OCI-LY1 (cell line): Measurements from ENCODE around the gene FLRT1.

Experiments used
- H2AFZ ChIP-seq: fragments of 200-600 bp; sonication (generic), shearing (Covaris generic); 2 replicates; pipeline ENCODE4 v1.6.0; 2014; ENCODE audit warnings: antibody characterized with exemption, mild to moderate bottlenecking, low read length
- H3F3A ChIP-seq: fragments of 200-600 bp; sonication (generic), shearing (Covaris generic); 2 replicates; pipeline ENCODE4 v1.6.0; 2014; ENCODE audit warnings: mild to moderate bottlenecking, antibody characterized with exemption, low read length, moderate library complexity; ENCODE audit not compliant: insufficient read depth
- H3K27ac ChIP-seq: fragments of 200-600 bp; sonication (generic); 2 replicates; pipeline ENCODE4 v1.5.1; 2014; ENCODE audit warnings: low read length, mixed run types, mild to moderate bottlenecking, low read depth; ENCODE audit not compliant: poor library complexity, severe bottlenecking
- H3K27me3 ChIP-seq: fragments of 200-600 bp; sonication (generic); 2 replicates; pipeline ENCODE4 v1.6.0; 2014; ENCODE audit warnings: antibody characterized with exemption, mild to moderate bottlenecking, low read length, moderate library complexity; ENCODE audit not compliant: insufficient read depth
- H3K36me3 ChIP-seq: fragments of 200-600 bp; sonication (generic); 2 replicates; pipeline ENCODE4 v1.6.1; 2014; ENCODE audit warnings: mild to moderate bottlenecking, antibody characterized with exemption, low read length, moderate library complexity, mixed read lengths; ENCODE audit not compliant: insufficient read depth
- H3K4me1 ChIP-seq: fragments of 200-600 bp; sonication (generic); 2 replicates; pipeline ENCODE4 v1.5.1; 2014; ENCODE audit warnings: mild to moderate bottlenecking, low read length, moderate library complexity; ENCODE audit not compliant: insufficient read depth, severe bottlenecking
- H3K4me2 ChIP-seq: fragments of 200-600 bp; sonication (generic), shearing (Covaris generic); 2 replicates; pipeline ENCODE4 v1.6.1; 2014; ENCODE audit warnings: low read length
- H3K4me3 ChIP-seq: fragments of 200-600 bp; sonication (generic); 2 replicates; pipeline ENCODE4 v1.5.1; 2014; ENCODE audit warnings: low read length, low read depth, mild to moderate bottlenecking, mixed read lengths; ENCODE audit not compliant: poor library complexity, severe bottlenecking
- H3K79me2 ChIP-seq: fragments of 200-600 bp; shearing (Covaris generic); 2 replicates; pipeline ENCODE4 v1.6.1; 2016; ENCODE audit warnings: mixed run types, low read length, mixed read lengths; ENCODE audit not compliant: insufficient read depth
- H3K9ac ChIP-seq: fragments of 200-600 bp; sonication (generic), shearing (Covaris generic); 2 replicates; pipeline ENCODE4 v1.6.1; 2014; ENCODE audit warnings: mild to moderate bottlenecking, low read length, mixed read lengths
- H3K9me2 ChIP-seq: fragments of 200-600 bp; sonication (generic), shearing (Covaris generic); 2 replicates; pipeline ENCODE4 v1.6.1; 2014; ENCODE audit warnings: low read depth, mild to moderate bottlenecking, low read length, mixed read lengths
- H3K9me3 ChIP-seq: fragments of 200-600 bp; shearing (Covaris generic); 2 replicates; pipeline ENCODE4 v1.6.1; 2014; ENCODE audit warnings: low read length, mixed read lengths
- H4K20me1 ChIP-seq: fragments of 200-600 bp; sonication (generic), shearing (Covaris generic); 2 replicates; pipeline ENCODE4 v1.6.0; 2016; ENCODE audit warnings: mild to moderate bottlenecking, low read length; ENCODE audit not compliant: insufficient read depth
- EZH2 ChIP-seq: fragments of 200-600 bp; sonication (generic), shearing (Covaris generic); IDR thresholded peaks from 2 replicates; pipeline ENCODE4 v1.8.0; 2017; ENCODE audit warnings: borderline replicate concordance, mixed run types, mild to moderate bottlenecking, antibody characterized with exemption, low read length, moderate library complexity, mixed read lengths
- TF ChIP-seq, protein P1 (sequence below): fragments of 200-600 bp; sonication (generic), shearing (Covaris generic); IDR thresholded peaks from 2 replicates; pipeline ENCODE4 v1.5.1; 2017; ENCODE audit warnings: mild to moderate bottlenecking, antibody characterized with exemption, low read length, moderate library complexity, mixed read lengths

Gene FLRT1

DNA sequence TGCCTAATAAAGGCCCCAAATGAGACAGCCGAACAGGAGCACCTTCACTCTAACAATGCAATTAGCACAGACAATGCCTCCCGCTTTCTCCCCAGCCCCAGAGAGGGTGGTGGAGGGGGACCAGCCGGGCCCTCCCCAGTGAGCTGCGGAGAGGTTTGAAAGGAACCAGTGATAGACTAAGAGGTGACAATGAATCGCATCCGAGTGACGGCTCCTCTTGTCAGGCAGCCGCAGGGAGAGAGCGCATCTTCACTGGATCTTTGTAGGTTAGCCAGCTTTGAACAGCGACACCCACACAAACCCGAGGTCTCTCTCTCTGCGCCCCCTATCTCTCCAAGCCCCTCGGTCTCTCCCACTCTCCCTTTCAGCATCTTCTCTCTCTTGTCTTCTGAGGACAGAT, 28.0 kb downstream of the FLRT1 start:
- no peaks in the 10 kb centered on the region for H4K20me1 ChIP-seq
- 0 out of 2 replicates have a peak, but pooled peaks cover 10% of the 10 kb centered on the region for H3K27me3 ChIP-seq
- no peak overlapping the region for H3K27ac ChIP-seq
- no peak overlapping the region for H3K9ac ChIP-seq
- H3K4me3 ChIP-seq, result no peak overlapping the region
- no peaks in the 10 kb centered on the region for H3K79me2 ChIP-seq
- no peaks in the 10 kb centered on the region for H3K36me3 ChIP-seq
- H3K4me1 ChIP-seq, result peaks cover 14% of the 10 kb centered on the region
- H3K4me2 ChIP-seq, result no peak overlapping the region
- H2AFZ ChIP-seq, result no peak overlapping the region
- H3K9me3 ChIP-seq, result no peaks in the 10 kb centered on the region
- TF ChIP-seq, protein P1, sequence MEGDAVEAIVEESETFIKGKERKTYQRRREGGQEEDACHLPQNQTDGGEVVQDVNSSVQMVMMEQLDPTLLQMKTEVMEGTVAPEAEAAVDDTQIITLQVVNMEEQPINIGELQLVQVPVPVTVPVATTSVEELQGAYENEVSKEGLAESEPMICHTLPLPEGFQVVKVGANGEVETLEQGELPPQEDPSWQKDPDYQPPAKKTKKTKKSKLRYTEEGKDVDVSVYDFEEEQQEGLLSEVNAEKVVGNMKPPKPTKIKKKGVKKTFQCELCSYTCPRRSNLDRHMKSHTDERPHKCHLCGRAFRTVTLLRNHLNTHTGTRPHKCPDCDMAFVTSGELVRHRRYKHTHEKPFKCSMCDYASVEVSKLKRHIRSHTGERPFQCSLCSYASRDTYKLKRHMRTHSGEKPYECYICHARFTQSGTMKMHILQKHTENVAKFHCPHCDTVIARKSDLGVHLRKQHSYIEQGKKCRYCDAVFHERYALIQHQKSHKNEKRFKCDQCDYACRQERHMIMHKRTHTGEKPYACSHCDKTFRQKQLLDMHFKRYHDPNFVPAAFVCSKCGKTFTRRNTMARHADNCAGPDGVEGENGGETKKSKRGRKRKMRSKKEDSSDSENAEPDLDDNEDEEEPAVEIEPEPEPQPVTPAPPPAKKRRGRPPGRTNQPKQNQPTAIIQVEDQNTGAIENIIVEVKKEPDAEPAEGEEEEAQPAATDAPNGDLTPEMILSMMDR, result no peak
- TF ChIP-seq EZH2, result no peak
- no peaks in the 10 kb centered on the region for H3F3A ChIP-seq
- no peaks in the 10 kb centered on the region for H3K9me2 ChIP-seq

DNA sequence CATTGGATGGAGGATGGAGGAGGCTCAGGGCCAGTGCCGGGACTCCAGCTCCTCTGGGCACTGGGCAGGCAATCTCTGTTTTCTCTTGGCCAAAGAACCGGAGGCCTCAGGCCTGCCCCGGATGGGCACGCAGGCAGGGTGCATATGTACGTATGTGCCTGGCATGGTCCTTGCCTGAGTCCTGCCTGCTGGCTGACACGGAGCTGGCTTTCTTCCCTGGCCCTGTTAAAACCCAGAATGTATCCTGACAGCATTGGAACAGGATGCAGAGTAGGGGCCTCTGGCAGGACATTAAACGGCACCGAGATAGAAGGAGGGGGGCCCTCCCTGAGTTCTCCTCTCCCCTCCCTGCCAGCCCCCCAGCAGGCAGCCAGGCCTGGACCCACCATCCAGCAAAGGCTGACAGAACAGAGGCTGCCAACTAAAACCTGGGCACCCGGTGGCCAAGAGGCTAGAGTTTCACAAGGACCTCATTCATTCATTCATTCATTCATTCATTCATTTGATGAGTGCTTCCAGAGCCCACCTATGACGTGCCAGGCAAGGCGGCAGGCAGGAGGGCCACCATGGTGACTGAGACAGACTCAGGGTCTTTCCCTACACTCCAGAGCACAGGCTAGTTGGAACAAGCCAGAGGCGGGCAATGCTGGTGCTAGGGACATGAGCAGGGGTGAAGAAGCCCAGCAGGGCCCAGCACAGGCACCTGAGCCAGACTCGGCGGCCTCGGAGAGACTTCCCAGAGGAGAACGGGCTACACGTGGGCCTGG, 28.8 kb downstream of the FLRT1 start:
- H3K4me1 ChIP-seq, result peaks cover 14% of the 10 kb centered on the region

DNA sequence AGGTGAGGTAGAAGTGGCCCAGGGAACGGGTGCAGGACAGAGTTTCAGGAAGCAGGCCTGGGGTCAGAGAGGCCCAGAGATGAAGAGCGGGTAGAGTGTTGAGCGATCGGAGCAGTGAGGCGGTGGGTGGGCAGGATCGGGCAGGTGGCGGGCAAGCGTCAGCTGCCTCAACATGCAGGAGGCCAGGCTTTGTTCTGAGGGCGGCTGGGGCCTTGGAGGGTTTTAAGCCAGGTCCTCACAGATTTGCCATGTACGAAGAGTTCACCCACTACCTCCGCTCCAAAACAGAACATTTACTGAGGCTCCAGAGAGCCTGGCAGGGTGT, 29.4 kb downstream of the FLRT1 start:
- H3K36me3 ChIP-seq, result no peaks in the 10 kb centered on the region
- H3K4me2 ChIP-seq, result no peak overlapping the region
- no peak overlapping the region for H3K9ac ChIP-seq
- 0 out of 2 replicates have a peak, but pooled peaks cover 9% of the 10 kb centered on the region for H3K27me3 ChIP-seq
- no peaks in the 10 kb centered on the region for H3F3A ChIP-seq
- no peak overlapping the region for H3K4me3 ChIP-seq
- no peaks in the 10 kb centered on the region for H3K79me2 ChIP-seq
- H3K9me2 ChIP-seq, result no peaks in the 10 kb centered on the region
- H3K9me3 ChIP-seq, result no peaks in the 10 kb centered on the region
- TF ChIP-seq, protein P1, result no peak
- no peak for TF ChIP-seq EZH2
- no peak overlapping the region for H3K27ac ChIP-seq
- H3K4me1 ChIP-seq, result peaks cover 13% of the 10 kb centered on the region
- no peaks in the 10 kb centered on the region for H4K20me1 ChIP-seq
- H2AFZ ChIP-seq, result no peak overlapping the region

More for the DNA sequence above, 28.8 kb downstream of the FLRT1 start:
- no peaks in the 10 kb centered on the region for H3K9me3 ChIP-seq
- H3K27me3 ChIP-seq, result 0 out of 2 replicates have a peak, but pooled peaks cover 8% of the 10 kb centered on the region
- no peaks in the 10 kb centered on the region for H3F3A ChIP-seq
- H3K4me3 ChIP-seq, result no peak overlapping the region
- H3K9me2 ChIP-seq, result no peaks in the 10 kb centered on the region
- no peaks in the 10 kb centered on the region for H3K36me3 ChIP-seq
- H3K9ac ChIP-seq, result no peak overlapping the region
- no peak overlapping the region for H3K4me2 ChIP-seq
- H3K27ac ChIP-seq, result no peak overlapping the region
- no peaks in the 10 kb centered on the region for H3K79me2 ChIP-seq
- no peaks in the 10 kb centered on the region for H4K20me1 ChIP-seq
- TF ChIP-seq, protein P1, result no peak
- no peak for TF ChIP-seq EZH2
- H2AFZ ChIP-seq, result no peak overlapping the region
